OCI-M2 (cell line): Measurements from ENCODE around the gene IQSEC1.
"Not testable (repeated sequence)": the region's sequence is repeated elsewhere in the genome, so short reads cannot be mapped to it uniquely, and the experiment has no call there.

Source experiments
- DNase-seq: peaks from one replicate; lab custom pipeline; 2025; ENCODE audit not compliant: unreplicated experiment; lab: John Stamatoyannopoulos, UW

The IQSEC1 gene

GRCh38 chr3:12882336-12883310, 190.6 kb downstream of the IQSEC1 start:
- DNase-seq = no peak

- DNase-seq = not testable (repeated sequence)
Observed at GRCh38 chr3:12881858-12882257, 191.4 kb downstream of the IQSEC1 start.

GRCh38 chr3:12879191-12879815, 193.9 kb downstream of the IQSEC1 start:
- DNase-seq = no peak

GRCh38 chr3:12878758-12879157, 194.5 kb downstream of the IQSEC1 start:
- DNase-seq = not testable (repeated sequence)

- DNase-seq = no peak
Observed at GRCh38 chr3:12878141-12878574, 195.1 kb downstream of the IQSEC1 start.

GRCh38 chr3:12877040-12877439, 196.2 kb downstream of the IQSEC1 start:
- no peak for DNase-seq

- DNase-seq = no peak
Observed at GRCh38 chr3:12875857-12876836, 197.1 kb downstream of the IQSEC1 start.

GRCh38 chr3:12871404-12871983, 201.7 kb downstream of the IQSEC1 start:
- no peak for DNase-seq

GRCh38 chr3:12870942-12871341, 202.3 kb downstream of the IQSEC1 start:
- DNase-seq = no peak

GRCh38 chr3:12869035-12869621, 204.1 kb downstream of the IQSEC1 start:
- no peak for DNase-seq

- DNase-seq = peak; percentile 64
Observed at GRCh38 chr3:12868039-12869034, 204.9 kb downstream of the IQSEC1 start.

- DNase-seq = no peak
Observed at GRCh38 chr3:12866836-12867235, 206.4 kb downstream of the IQSEC1 start.

GRCh38 chr3:12865271-12865670, 208.0 kb downstream of the IQSEC1 start:
- DNase-seq = no peak

GRCh38 chr3:12862387-12862786, 210.8 kb downstream of the IQSEC1 start:
- no peak for DNase-seq

GRCh38 chr3:12861611-12862010, 211.6 kb downstream of the IQSEC1 start:
- no peak for DNase-seq

GRCh38 chr3:12859840-12860239, 213.4 kb downstream of the IQSEC1 start:
- DNase-seq = no peak

- no peak for DNase-seq
Observed at GRCh38 chr3:12856626-12857025, 216.6 kb downstream of the IQSEC1 start.

GRCh38 chr3:12854565-12854964, 218.7 kb downstream of the IQSEC1 start:
- no peak for DNase-seq

- DNase-seq = not testable (repeated sequence)
Observed at GRCh38 chr3:12853847-12854246, 219.4 kb downstream of the IQSEC1 start.
